Measurements from ENCODE around the gene SMIM41. TPM values are rescaled to one million over a fixed set of nuclear protein-coding genes. Genes with fewer than 3 reads are reported as not detected.

Gene SMIM41
- total and polyA plus RNA-seq, 2 donors (not counting 1 experiment from before 2014, with no cell fraction given) = 2.0 to 4.8 TPM

- Histone ChIP-seq H3K27me3 (ENCODE audit: control insufficient read depth, insufficient read depth, low read length) (no peaks in the 10 kb centered on the region), H3K4me3 (replicated peaks in 1 of 4; ENCODE audit: control extremely low read depth in 1 of 4, insufficient read depth in 1 of 4, low read depth in 3 of 4, low read length in 4 of 4) (no peak overlapping the region), H3K9ac (ENCODE audit: insufficient read depth, low read length) (peak overlapping the region; percentile 39), H3K9me3 (ENCODE audit: control insufficient read depth, insufficient read depth, low read depth, low read length) (no peaks in the 10 kb centered on the region), H3K27ac (ENCODE audit: insufficient read depth, low read length) (peak overlapping the region; percentile 96), H3K79me2 (ENCODE audit: control insufficient read depth, insufficient read depth, low read length) (no peaks in the 10 kb centered on the region), H3K4me2 (ENCODE audit: extremely low read depth, insufficient read depth, low read length) (no peak overlapping the region), H3K4me1 (ENCODE audit: control insufficient read depth, extremely low read depth, insufficient read depth, low read length) (peaks cover 37% of the 10 kb centered on the region), H4K20me1 (ENCODE audit: control insufficient read depth, extremely low read depth, insufficient read depth, low read length) (no peaks in the 10 kb centered on the region), H2AFZ (ENCODE audit: low read length) (no peak overlapping the region), H3K36me3 (ENCODE audit: control insufficient read depth, insufficient read depth, low read length) (no peaks in the 10 kb centered on the region)
- TF ChIP-seq CTCF (conservative IDR thresholded peaks at IDR 0.05 in 1 of 2, IDR thresholded peaks at IDR 0.05 in 1 of 2; ENCODE audit: low read depth in 1 of 2, low read length in 2 of 2) (no peak), EZH2 (IDR thresholded peaks at IDR 0.05; ENCODE audit: low read length, missing control alignments) (no peak)
- no peak for DNase-seq (ENCODE audit: low read depth in 2 of 2)
Measured at GRCh38 chr12:52147964-52148463, 68.5 kb downstream of the SMIM41 start.

GRCh38 chr12:52148464-52149181 lies 69.1 kb downstream of the SMIM41 start:
- no peak overlapping the region for H3K4me2 ChIP-seq (ENCODE audit: extremely low read depth, insufficient read depth, low read length)
- H4K20me1 ChIP-seq (ENCODE audit: control insufficient read depth, extremely low read depth, insufficient read depth, low read length) = no peaks in the 10 kb centered on the region
- H3K9me3 ChIP-seq (ENCODE audit: control insufficient read depth, insufficient read depth, low read depth, low read length) = no peaks in the 10 kb centered on the region
- H3K27ac ChIP-seq (ENCODE audit: insufficient read depth, low read length) = peak overlapping the region; percentile 96
- H3K4me1 ChIP-seq (ENCODE audit: control insufficient read depth, extremely low read depth, insufficient read depth, low read length) = peaks cover 37% of the 10 kb centered on the region
- H3K27me3 ChIP-seq (ENCODE audit: control insufficient read depth, insufficient read depth, low read length) = no peaks in the 10 kb centered on the region
- no peak for TF ChIP-seq CTCF (conservative IDR thresholded peaks at IDR 0.05 in 1 of 2, IDR thresholded peaks at IDR 0.05 in 1 of 2; ENCODE audit: low read depth in 1 of 2, low read length in 2 of 2)
- H3K36me3 ChIP-seq (ENCODE audit: control insufficient read depth, insufficient read depth, low read length) = no peaks in the 10 kb centered on the region
- DNase-seq (ENCODE audit: low read depth in 2 of 2) = no peak
- H2AFZ ChIP-seq (ENCODE audit: low read length) = no peak overlapping the region
- H3K4me3 ChIP-seq (replicated peaks in 1 of 4; ENCODE audit: control extremely low read depth in 1 of 4, insufficient read depth in 1 of 4, low read depth in 3 of 4, low read length in 4 of 4) = no peak overlapping the region
- H3K9ac ChIP-seq (ENCODE audit: insufficient read depth, low read length) = peak overlapping the region; percentile 23
- no peaks in the 10 kb centered on the region for H3K79me2 ChIP-seq (ENCODE audit: control insufficient read depth, insufficient read depth, low read length)

GRCh38 chr12:52149182-52149641 lies 69.7 kb downstream of the SMIM41 start:
- TF ChIP-seq CTCF (conservative IDR thresholded peaks at IDR 0.05 in 1 of 2, IDR thresholded peaks at IDR 0.05 in 1 of 2; ENCODE audit: low read depth in 1 of 2, low read length in 2 of 2) (no peak), EZH2 (IDR thresholded peaks at IDR 0.05; ENCODE audit: low read length, missing control alignments) (no peak)
- H3K79me2 ChIP-seq (ENCODE audit: control insufficient read depth, insufficient read depth, low read length) = no peaks in the 10 kb centered on the region
- H3K9ac ChIP-seq (ENCODE audit: insufficient read depth, low read length) = no peak overlapping the region
- H3K9me3 ChIP-seq (ENCODE audit: control insufficient read depth, insufficient read depth, low read depth, low read length) = no peaks in the 10 kb centered on the region
- peak overlapping the region; percentile 7 for H2AFZ ChIP-seq (ENCODE audit: low read length)
- H3K4me3 ChIP-seq (replicated peaks in 1 of 4; ENCODE audit: control extremely low read depth in 1 of 4, insufficient read depth in 1 of 4, low read depth in 3 of 4, low read length in 4 of 4) = no peak overlapping the region
- no peaks in the 10 kb centered on the region for H3K36me3 ChIP-seq (ENCODE audit: control insufficient read depth, insufficient read depth, low read length)
- no peaks in the 10 kb centered on the region for H4K20me1 ChIP-seq (ENCODE audit: control insufficient read depth, extremely low read depth, insufficient read depth, low read length)
- H3K27ac ChIP-seq (ENCODE audit: insufficient read depth, low read length) = peak overlapping the region; percentile 96
- H3K4me2 ChIP-seq (ENCODE audit: extremely low read depth, insufficient read depth, low read length) = no peak overlapping the region
- no peaks in the 10 kb centered on the region for H3K27me3 ChIP-seq (ENCODE audit: control insufficient read depth, insufficient read depth, low read length)
- DNase-seq (ENCODE audit: low read depth in 2 of 2) = no peak
- peaks cover 35% of the 10 kb centered on the region for H3K4me1 ChIP-seq (ENCODE audit: control insufficient read depth, extremely low read depth, insufficient read depth, low read length)
